GM19468 (cell line): ENCODE data around the gene AP2B1.
"Not testable (repeated sequence)": the region's sequence is repeated elsewhere in the genome, so short reads cannot be mapped to it uniquely, and the experiment has no call there.

Experiments
- ATAC-seq: cut with Tn5 transposase; IDR thresholded peaks from one replicate; pipeline ENCODE4 v1.9.1; 2021; ENCODE audit warnings: mild to moderate bottlenecking, moderate library complexity, moderate number of reproducible peaks; ENCODE audit not compliant: unreplicated experiment; ENCODE audit errors: extremely low read depth

AP2B1 gene

GRCh38 chr17:35569405-35569804, 17.7 kb upstream of the AP2B1 start:
- no peak for ATAC-seq

- no peak for ATAC-seq
Measured at GRCh38 chr17:35575759-35576158, 11.4 kb upstream of the AP2B1 start.

- ATAC-seq = no peak
Measured at GRCh38 chr17:35577830-35578196, 9.3 kb upstream of the AP2B1 start.

GRCh38 chr17:35578197-35578928, 8.8 kb upstream of the AP2B1 start, which contains the start of gene PEX12:
PEX12 (minus strand) TSS chr17:35578571; CDS start chr17:35578021, 550 bp downstream.
- peak; percentile 80 for ATAC-seq

GRCh38 chr17:35578929-35579432, 8.1 kb upstream of the AP2B1 start:
- ATAC-seq = no peak

- no peak for ATAC-seq
Measured at GRCh38 chr17:35584061-35584460, 3.1 kb upstream of the AP2B1 start.

GRCh38 chr17:35586569-35587073, 501 bp upstream of the AP2B1 start:
- ATAC-seq = no peak

GRCh38 chr17:35588196-35588920, 1.2 kb downstream of the AP2B1 start:
- ATAC-seq = no peak

- no peak for ATAC-seq
Measured at GRCh38 chr17:35596072-35596471, 8.9 kb downstream of the AP2B1 start.

- ATAC-seq = no peak
Measured at GRCh38 chr17:35596530-35597233, 9.6 kb downstream of the AP2B1 start.

GRCh38 chr17:35597604-35598003, 10.5 kb downstream of the AP2B1 start:
- ATAC-seq = no peak

GRCh38 chr17:35603674-35604073, 16.6 kb downstream of the AP2B1 start:
- ATAC-seq = no peak

GRCh38 chr17:35605678-35606077, 18.6 kb downstream of the AP2B1 start:
- ATAC-seq = no peak

- ATAC-seq = no peak
Measured at GRCh38 chr17:35607239-35607847, 20.2 kb downstream of the AP2B1 start.

- ATAC-seq = no peak
Measured at GRCh38 chr17:35609831-35610230, 22.7 kb downstream of the AP2B1 start.

GRCh38 chr17:35610746-35611145, 23.6 kb downstream of the AP2B1 start:
- ATAC-seq = not testable (repeated sequence)

- no peak for ATAC-seq
Measured at GRCh38 chr17:35612924-35613521, 25.9 kb downstream of the AP2B1 start.

GRCh38 chr17:35614810-35615209, 27.7 kb downstream of the AP2B1 start:
- ATAC-seq = no peak

GRCh38 chr17:35616536-35616935, 29.4 kb downstream of the AP2B1 start:
- ATAC-seq = no peak

- ATAC-seq = no peak
Measured at GRCh38 chr17:35617505-35617904, 30.4 kb downstream of the AP2B1 start.
